ENCODE results near the gene NFATC2IP. TPM values are rescaled to one million over a fixed set of nuclear protein-coding genes. Genes with fewer than 3 reads are reported as not detected.

The NFATC2IP gene
- total RNA-seq, 1 experiment from 2014 or later: 63.5 TPM

DNA sequence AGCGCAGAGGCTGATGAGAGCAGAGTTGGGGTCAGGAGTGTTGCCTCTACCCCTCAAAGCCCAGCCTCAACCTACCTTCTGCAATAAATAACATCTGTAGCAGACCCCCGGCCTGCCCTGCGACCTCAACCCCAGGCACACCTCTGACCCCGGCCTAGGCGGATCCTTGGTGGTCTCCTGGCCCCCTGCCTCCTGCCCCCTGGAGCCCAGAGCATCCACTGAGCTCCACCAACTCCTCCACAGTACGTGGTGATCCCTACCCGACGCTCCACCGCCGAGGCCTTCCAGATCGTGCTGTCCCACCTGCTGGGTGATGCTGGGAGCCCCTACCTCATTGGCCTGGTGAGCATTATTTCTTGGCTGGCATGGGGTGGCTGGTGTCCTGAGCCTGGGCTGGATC, 32.2 kb downstream of the NFATC2IP start:
- TF ChIP-seq, protein P1, sequence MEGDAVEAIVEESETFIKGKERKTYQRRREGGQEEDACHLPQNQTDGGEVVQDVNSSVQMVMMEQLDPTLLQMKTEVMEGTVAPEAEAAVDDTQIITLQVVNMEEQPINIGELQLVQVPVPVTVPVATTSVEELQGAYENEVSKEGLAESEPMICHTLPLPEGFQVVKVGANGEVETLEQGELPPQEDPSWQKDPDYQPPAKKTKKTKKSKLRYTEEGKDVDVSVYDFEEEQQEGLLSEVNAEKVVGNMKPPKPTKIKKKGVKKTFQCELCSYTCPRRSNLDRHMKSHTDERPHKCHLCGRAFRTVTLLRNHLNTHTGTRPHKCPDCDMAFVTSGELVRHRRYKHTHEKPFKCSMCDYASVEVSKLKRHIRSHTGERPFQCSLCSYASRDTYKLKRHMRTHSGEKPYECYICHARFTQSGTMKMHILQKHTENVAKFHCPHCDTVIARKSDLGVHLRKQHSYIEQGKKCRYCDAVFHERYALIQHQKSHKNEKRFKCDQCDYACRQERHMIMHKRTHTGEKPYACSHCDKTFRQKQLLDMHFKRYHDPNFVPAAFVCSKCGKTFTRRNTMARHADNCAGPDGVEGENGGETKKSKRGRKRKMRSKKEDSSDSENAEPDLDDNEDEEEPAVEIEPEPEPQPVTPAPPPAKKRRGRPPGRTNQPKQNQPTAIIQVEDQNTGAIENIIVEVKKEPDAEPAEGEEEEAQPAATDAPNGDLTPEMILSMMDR (conservative IDR thresholded peaks at IDR 0.05; ENCODE audit: low read depth, low read length): no peak
- TF ChIP-seq EZH2 (IDR thresholded peaks at IDR 0.05; ENCODE audit: borderline replicate concordance, low read depth, low read length, poor library complexity, severe bottlenecking): no peak
- CTCF ChIA-PET: interaction anchor here (0.5 kb wide), 1 partner anchor 11 kb away, joined by 3 read pairs; no protein-coding TSS in a partner anchor
- no TSS peak for BruUV-seq (replicated peaks)

DNA sequence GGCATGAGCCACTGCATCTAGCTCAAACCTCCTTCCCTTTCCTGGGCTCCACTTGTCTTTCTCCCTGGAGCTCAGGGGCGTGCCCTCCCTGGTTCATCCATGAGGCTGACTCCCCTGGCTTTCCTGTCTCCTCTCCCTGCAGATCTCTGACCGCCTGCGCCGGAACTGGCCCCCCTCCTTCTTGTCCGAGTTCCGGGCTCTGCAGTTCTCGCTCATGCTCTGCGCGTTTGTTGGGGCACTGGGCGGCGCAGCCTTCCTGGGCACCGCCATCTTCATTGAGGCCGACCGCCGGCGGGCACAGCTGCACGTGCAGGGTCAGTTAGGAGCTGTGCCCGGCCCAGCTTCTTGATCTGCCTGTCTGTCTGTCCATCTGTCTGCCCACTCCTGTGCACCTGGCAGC, 32.9 kb downstream of the NFATC2IP start:
- Histone ChIP-seq H3K9me3 (ENCODE audit: low read depth, low read length, poor library complexity, severe bottlenecking) (no peaks in the 10 kb centered on the region), H3K4me3 (ENCODE audit: low read depth, low read length, poor library complexity, severe bottlenecking) (no peak overlapping the region), H3K36me3 (ENCODE audit: insufficient read depth, low read length, poor library complexity, severe bottlenecking) (peaks cover 3% of the 10 kb centered on the region), H3K27me3 (replicated peaks; ENCODE audit: insufficient read depth, low read depth, low read length, poor library complexity) (no peaks in the 10 kb centered on the region), H3K27ac (ENCODE audit: low read depth, low read length, poor library complexity, severe bottlenecking) (no peak overlapping the region), H3K4me1 (ENCODE audit: insufficient read depth, low read length, poor library complexity, severe bottlenecking) (no peaks in the 10 kb centered on the region)
- intact Hi-C loops (cut with micrococcal nuclease; ENCODE audit: unreplicated experiment): no loop called here
- ChIA-PET CTCF (no interaction called here), POLR2A (ENCODE audit: low non-redundant PET) (no interaction called here)
- TF ChIP-seq, protein P1 (conservative IDR thresholded peaks at IDR 0.05; ENCODE audit: low read depth, low read length): no peak
- no peak for TF ChIP-seq EZH2 (IDR thresholded peaks at IDR 0.05; ENCODE audit: borderline replicate concordance, low read depth, low read length, poor library complexity, severe bottlenecking)
- DNase-seq (ENCODE audit: low spot score): no peak
- no TSS peak for BruUV-seq (replicated peaks)

More for the DNA sequence above, 32.2 kb downstream of the NFATC2IP start:
- no peak overlapping the region for H3K4me3 ChIP-seq (ENCODE audit: low read depth, low read length, poor library complexity, severe bottlenecking)
- H3K4me1 ChIP-seq (ENCODE audit: insufficient read depth, low read length, poor library complexity, severe bottlenecking): no peaks in the 10 kb centered on the region
- H3K27ac ChIP-seq (ENCODE audit: low read depth, low read length, poor library complexity, severe bottlenecking): no peak overlapping the region
- no peak for DNase-seq (ENCODE audit: low spot score)
- H3K9me3 ChIP-seq (ENCODE audit: low read depth, low read length, poor library complexity, severe bottlenecking): no peaks in the 10 kb centered on the region
- no peaks in the 10 kb centered on the region for H3K27me3 ChIP-seq (replicated peaks; ENCODE audit: insufficient read depth, low read depth, low read length, poor library complexity)
- H3K36me3 ChIP-seq (ENCODE audit: insufficient read depth, low read length, poor library complexity, severe bottlenecking): peaks cover 3% of the 10 kb centered on the region
- intact Hi-C loops (cut with micrococcal nuclease; ENCODE audit: unreplicated experiment): no loop called here
- POLR2A ChIA-PET (ENCODE audit: low non-redundant PET): no interaction called here

DNA sequence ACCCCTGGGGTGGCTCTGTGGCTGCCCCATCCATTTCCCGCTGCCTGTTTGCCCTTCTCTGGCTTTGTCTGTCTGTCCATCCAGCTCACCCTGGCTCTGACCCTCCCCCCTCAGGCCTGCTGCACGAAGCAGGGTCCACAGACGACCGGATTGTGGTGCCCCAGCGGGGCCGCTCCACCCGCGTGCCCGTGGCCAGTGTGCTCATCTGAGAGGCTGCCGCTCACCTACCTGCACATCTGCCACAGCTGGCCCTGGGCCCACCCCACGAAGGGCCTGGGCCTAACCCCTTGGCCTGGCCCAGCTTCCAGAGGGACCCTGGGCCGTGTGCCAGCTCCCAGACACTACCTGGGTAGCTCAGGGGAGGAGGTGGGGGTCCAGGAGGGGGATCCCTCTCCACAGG, 33.4 kb downstream of the NFATC2IP start:
- POLR2A ChIA-PET (ENCODE audit: low non-redundant PET): no interaction called here
- BruUV-seq (replicated peaks): no TSS peak
- Histone ChIP-seq H3K27me3 (replicated peaks; ENCODE audit: insufficient read depth, low read depth, low read length, poor library complexity) (no peaks in the 10 kb centered on the region), H3K4me1 (ENCODE audit: insufficient read depth, low read length, poor library complexity, severe bottlenecking) (no peaks in the 10 kb centered on the region), H3K36me3 (ENCODE audit: insufficient read depth, low read length, poor library complexity, severe bottlenecking) (peaks cover 3% of the 10 kb centered on the region), H3K9me3 (ENCODE audit: low read depth, low read length, poor library complexity, severe bottlenecking) (no peaks in the 10 kb centered on the region), H3K4me3 (ENCODE audit: low read depth, low read length, poor library complexity, severe bottlenecking) (no peak overlapping the region), H3K27ac (ENCODE audit: low read depth, low read length, poor library complexity, severe bottlenecking) (no peak overlapping the region)
- no peak for TF ChIP-seq EZH2 (IDR thresholded peaks at IDR 0.05; ENCODE audit: borderline replicate concordance, low read depth, low read length, poor library complexity, severe bottlenecking)
- TF ChIP-seq, protein P1 (conservative IDR thresholded peaks at IDR 0.05; ENCODE audit: low read depth, low read length): no peak
- no peak for DNase-seq (ENCODE audit: low spot score)
- intact Hi-C loops (cut with micrococcal nuclease; ENCODE audit: unreplicated experiment): no loop called here
- CTCF ChIA-PET: no interaction called here

Measured in A673 (cell line).